Measurements from ENCODE around the gene SDK1.

The SDK1 gene

GRCh38 chr7:3832199-3832598 is 531.1 kb downstream of the SDK1 start:
- no peak for DNase-seq

- no peak for DNase-seq
Measured at GRCh38 chr7:3835109-3835508, 534.1 kb downstream of the SDK1 start.

GRCh38 chr7:3836855-3837254 is 535.8 kb downstream of the SDK1 start:
- no peak for DNase-seq

- DNase-seq, result no peak
Measured at GRCh38 chr7:3844540-3845151, 543.6 kb downstream of the SDK1 start.

GRCh38 chr7:3846738-3847137 is 545.7 kb downstream of the SDK1 start:
- no peak for DNase-seq

- DNase-seq, result no peak
Measured at GRCh38 chr7:3847336-3847735, 546.3 kb downstream of the SDK1 start.

- DNase-seq, result no peak
Measured at GRCh38 chr7:3859431-3859830, 558.4 kb downstream of the SDK1 start.

- no peak for DNase-seq
Measured at GRCh38 chr7:3860932-3861331, 559.9 kb downstream of the SDK1 start.

- no peak for DNase-seq
Measured at GRCh38 chr7:3861386-3861785, 560.3 kb downstream of the SDK1 start.

- DNase-seq, result no peak
Measured at GRCh38 chr7:3861941-3862340, 560.9 kb downstream of the SDK1 start.

GRCh38 chr7:3862774-3863173 is 561.7 kb downstream of the SDK1 start:
- no peak for DNase-seq

- DNase-seq, result no peak
Measured at GRCh38 chr7:3866277-3866676, 565.2 kb downstream of the SDK1 start.

- DNase-seq, result no peak
Measured at GRCh38 chr7:3867863-3868262, 566.8 kb downstream of the SDK1 start.

- no peak for DNase-seq
Measured at GRCh38 chr7:3879355-3880075, 578.5 kb downstream of the SDK1 start.

GRCh38 chr7:3880228-3880987 is 579.4 kb downstream of the SDK1 start:
- DNase-seq, result no peak

- no peak for DNase-seq
Measured at GRCh38 chr7:3882782-3883181, 581.7 kb downstream of the SDK1 start.

- DNase-seq, result no peak
Measured at GRCh38 chr7:3884543-3884942, 583.5 kb downstream of the SDK1 start.

GRCh38 chr7:3887096-3887690 is 586.1 kb downstream of the SDK1 start:
- DNase-seq, result no peak

- no peak for DNase-seq
Measured at GRCh38 chr7:3888096-3888495, 587.0 kb downstream of the SDK1 start.

GRCh38 chr7:3892157-3892556 is 591.1 kb downstream of the SDK1 start:
- no peak for DNase-seq

GRCh38 chr7:3892686-3893085 is 591.6 kb downstream of the SDK1 start:
- DNase-seq, result no peak

GRCh38 chr7:3893151-3893788 is 592.2 kb downstream of the SDK1 start:
- no peak for DNase-seq

GRCh38 chr7:3893789-3894153 is 592.7 kb downstream of the SDK1 start:
- DNase-seq, result no peak
